Ascending aorta (tissue), 2 donors: Measurements from ENCODE around the gene COL8A2. TPM values are rescaled to one million over a fixed set of nuclear protein-coding genes. Genes with fewer than 3 reads are reported as not detected.
A peak's percentile ranks its signal among the peaks of the same experiment; 100 is the strongest.

ENCODE experiments used
- DNase-seq, 2 donors: peaks; one replicate each; pipeline ENCODE4 v3.0.0-alpha.2; 2019; ENCODE audit warnings: low spot score in 2 of 2
- H3K27ac ChIP-seq, 2 donors: fragments of 200-600 bp; sonication (generic); one replicate each; pipeline ENCODE4 v1.5.1; 2016 to 2017; ENCODE audit warnings: mild to moderate bottlenecking in 1 of 2
- H3K27me3 ChIP-seq: fragments of 200-600 bp; sonication (generic); one replicate; pipeline ENCODE4 v1.5.1; 2017
- H3K36me3 ChIP-seq, 2 donors: fragments of 200-600 bp; sonication (generic); one replicate each; pipeline ENCODE4 v1.5.1; 2016
- H3K4me1 ChIP-seq, 2 donors: fragments of 200-600 bp; sonication (generic); one replicate each; pipeline ENCODE4 v1.5.1; 2016 to 2017; ENCODE audit warnings: mild to moderate bottlenecking in 1 of 2
- H3K4me3 ChIP-seq, 2 donors: fragments of 200-600 bp; sonication (generic); one replicate each; pipeline ENCODE4 v1.5.1; 2016 to 2017; ENCODE audit warnings: mild to moderate bottlenecking in 1 of 2
- H3K9me3 ChIP-seq, 2 donors: fragments of 200-600 bp; sonication (generic); one replicate each; pipeline ENCODE4 v1.5.1; 2016
- CTCF ChIP-seq, 3 experiments: fragments of 200-600 bp in 2 of 3; fragments of 450-650 bp in 1 of 3; sonication (generic) in 2 of 3; IDR thresholded peaks; one replicate each; pipeline ENCODE4 v1.5.1; 2016 to 2019; ENCODE audit warnings: antibody characterized with exemption in 3 of 3, mild to moderate bottlenecking in 1 of 3, moderate library complexity in 1 of 3
- intact Hi-C: fragments of 100-400 bp; cut with DNase I; formaldehyde crosslinking; loops from one replicate; pipeline ENCODE4 v1.15.1; 2023
- total RNA-seq: library from RNA; depleted of rRNA; stranded (reverse); fragments of >200 nt; gene quantifications from one replicate; pipeline ENCODE4 v1.1.0, GENCODE V29; 2016

COL8A2 gene
- total RNA-seq, 1 donor from 2014 or later: 41.7 TPM

- peaks cover 8 to 28% of the 10 kb centered on the region in 2 donors for H3K4me1 ChIP-seq
- intact Hi-C loops: loop anchor here (2.0 kb wide), 1 partner anchor 19 kb away; no protein-coding TSS in a partner anchor
- H3K4me3 ChIP-seq: no peak overlapping the region
- peak overlapping the region; percentile 85 to 91 for H3K27ac ChIP-seq
- TF ChIP-seq CTCF (IDR thresholded peaks at IDR 0.05): no peak
- no peaks in the 10 kb centered on the region for H3K9me3 ChIP-seq
- H3K27me3 ChIP-seq: no peaks in the 10 kb centered on the region
- peaks cover 7 to 11% of the 10 kb centered on the region in 2 donors for H3K36me3 ChIP-seq
- DNase-seq: peak in 1 of 2 donors; percentile 83
These were observed 8.5 kb upstream of the COL8A2 start for GRCh38 chr1:36133484-36133883.

- no peak overlapping the region for H3K27ac ChIP-seq
- no peaks in the 10 kb centered on the region for H3K36me3 ChIP-seq
- intact Hi-C loops: loop anchor here (2.0 kb wide), 1 partner anchor 17 kb away; no protein-coding TSS in a partner anchor
These were observed 7.0 kb upstream of the COL8A2 start for GRCh38 chr1:36132029-36132428.

GRCh38 chr1:36128905-36129206 lies 3.8 kb upstream of the COL8A2 start:
- H3K4me1 ChIP-seq: peaks cover 4 to 11% of the 10 kb centered on the region in 2 donors
- no peak for TF ChIP-seq CTCF (IDR thresholded peaks at IDR 0.05)

More at GRCh38 chr1:36132029-36132428, 7.0 kb upstream of the COL8A2 start:
- H3K4me3 ChIP-seq: no peak overlapping the region
- no peaks in the 10 kb centered on the region for H3K27me3 ChIP-seq
- no peak for DNase-seq
- H3K9me3 ChIP-seq: no peaks in the 10 kb centered on the region
- TF ChIP-seq CTCF (IDR thresholded peaks at IDR 0.05): no peak
- H3K4me1 ChIP-seq: peaks cover 8 to 27% of the 10 kb centered on the region in 2 donors

GRCh38 chr1:36128126-36128904 lies 3.3 kb upstream of the COL8A2 start:
- H3K36me3 ChIP-seq: no peaks in the 10 kb centered on the region
- H3K4me3 ChIP-seq: no peak overlapping the region
- no peak for DNase-seq
- no peak overlapping the region for H3K27ac ChIP-seq
- no peak for TF ChIP-seq CTCF (IDR thresholded peaks at IDR 0.05)
- intact Hi-C loops: no loop called here
- H3K4me1 ChIP-seq: peaks cover 4 to 11% of the 10 kb centered on the region in 2 donors
- no peaks in the 10 kb centered on the region for H3K27me3 ChIP-seq
- H3K9me3 ChIP-seq: no peaks in the 10 kb centered on the region

More at GRCh38 chr1:36128905-36129206, 3.8 kb upstream of the COL8A2 start:
- Histone ChIP-seq H3K36me3 (no peaks in the 10 kb centered on the region), H3K27me3 (no peaks in the 10 kb centered on the region), H3K27ac (no peak overlapping the region), H3K4me3 (no peak overlapping the region), H3K9me3 (no peaks in the 10 kb centered on the region)
- intact Hi-C loops: no loop called here
- no peak for DNase-seq

GRCh38 chr1:36126797-36127500 lies 1.9 kb upstream of the COL8A2 start:
- no peak overlapping the region for H3K4me3 ChIP-seq
- TF ChIP-seq CTCF (IDR thresholded peaks at IDR 0.05): no peak
- no peak for DNase-seq
- intact Hi-C loops: no loop called here
- H3K27me3 ChIP-seq: no peaks in the 10 kb centered on the region
- H3K9me3 ChIP-seq: no peaks in the 10 kb centered on the region
- no peak overlapping the region for H3K27ac ChIP-seq
- no peaks in the 10 kb centered on the region for H3K36me3 ChIP-seq
- peaks cover 4 to 11% of the 10 kb centered on the region in 2 donors for H3K4me1 ChIP-seq
